HepG2 (cell line): ENCODE results near the gene MORC4.

Source experiments
- CBX5 ChIP-seq: sonication (generic); formaldehyde crosslinking; IDR thresholded peaks from 2 replicates; pipeline ENCODE4 v1.4.0; 2020; ENCODE audit warnings: missing genetic modification reagents, borderline replicate concordance
- CTCF ChIP-seq: sonication (generic); formaldehyde crosslinking; IDR thresholded peaks from 2 replicates; pipeline ENCODE4 v1.5.0; 2020; ENCODE audit warnings: mild to moderate bottlenecking, missing genetic modification reagents, moderate library complexity
- EZH2 ChIP-seq: conservative IDR thresholded peaks from 2 replicates; pipeline ENCODE4 v1.6.1; 2012; ENCODE audit warnings: mild to moderate bottlenecking, low read depth, low read length, moderate library complexity
- MEF2D ChIP-seq: sonication (generic); formaldehyde crosslinking; IDR thresholded peaks from 2 replicates; pipeline ENCODE4 v1.5.1; 2020; ENCODE audit warnings: mild to moderate bottlenecking, missing genetic modification reagents
- MEIS2 ChIP-seq: sonication (generic); formaldehyde crosslinking; IDR thresholded peaks from 2 replicates; pipeline ENCODE4 v1.9.0; 2021; ENCODE audit warnings: mild to moderate bottlenecking, missing genetic modification reagents
- PRDM10 ChIP-seq: sonication (generic); formaldehyde crosslinking; IDR thresholded peaks from 2 replicates; pipeline ENCODE4 v1.4.0; 2020; ENCODE audit warnings: low read depth, missing genetic modification reagents
- RAD21 ChIP-seq: fragments of 450-650 bp; formaldehyde crosslinking; IDR thresholded peaks from 2 replicates; pipeline ENCODE4 v1.5.0; 2020; ENCODE audit warnings: mild to moderate bottlenecking
- RARA ChIP-seq: IDR thresholded peaks from 2 replicates; pipeline ENCODE4 v1.6.1; 2016; ENCODE audit warnings: missing genetic modification reagents, missing compliant biosample characterization
- SNAPC5 ChIP-seq: sonication (generic); formaldehyde crosslinking; IDR thresholded peaks from 2 replicates; pipeline ENCODE4 v1.8.1; 2023; ENCODE audit warnings: mild to moderate bottlenecking, missing genetic modification reagents, borderline replicate concordance
- THAP8 ChIP-seq: sonication (generic); formaldehyde crosslinking; IDR thresholded peaks from 2 replicates; pipeline ENCODE4 v1.5.1; 2020; ENCODE audit warnings: missing genetic modification reagents, mild to moderate bottlenecking, borderline replicate concordance
- ZNF124 ChIP-seq: sonication (generic); formaldehyde crosslinking; IDR thresholded peaks from 2 replicates; pipeline ENCODE4 v1.4.0; 2020; ENCODE audit warnings: missing genetic modification reagents
- ZNF335 ChIP-seq: sonication (generic); formaldehyde crosslinking; IDR thresholded peaks from 2 replicates; pipeline ENCODE4 v1.4.0; 2020; ENCODE audit warnings: missing genetic modification reagents
- ZNF414 ChIP-seq: sonication (generic); formaldehyde crosslinking; IDR thresholded peaks from 2 replicates; pipeline ENCODE4 v1.5.0; 2020; ENCODE audit warnings: missing genetic modification reagents

- TF ChIP-seq MEIS2 (no peak), MEF2D (no peak), THAP8 (CRISPR knock-in tag) (no peak), CTCF (CRISPR knock-in tag) (no peak), ZNF335 (CRISPR knock-in tag) (no peak), RARA (CRISPR knock-in tag) (no peak), ZNF124 (no peak), CBX5 (CRISPR knock-in tag) (no peak), ZNF414 (CRISPR knock-in tag) (no peak), RAD21 (CRISPR knock-in tag) (no peak), SNAPC5 (CRISPR knock-in tag) (no peak), PRDM10 (CRISPR knock-in tag) (no peak), EZH2 (no peak)
Observed at GRCh38 chrX:106932492-106932923, 67.5 kb downstream of the MORC4 start.
